Liver (tissue), 2 donors: ENCODE results near the gene ANKRD53.

Experiments used
- YY1 ChIP-seq: IDR thresholded peaks from 2 replicates; pipeline ENCODE4 v1.6.1; 2016; ENCODE audit warnings: antibody characterized with exemption, mild to moderate bottlenecking
- TF ChIP-seq, protein P1 (sequence below): fragments of 150-350 bp; IDR thresholded peaks from 2 replicates; pipeline ENCODE4 v1.5.1; 2017; ENCODE audit warnings: improper control_type of control experiment, low read depth, low read length; ENCODE audit not compliant: missing input control
- TF ChIP-seq, protein P2 (sequence below): IDR thresholded peaks from 2 replicates; pipeline ENCODE4 v1.6.1; 2016; ENCODE audit warnings: antibody characterized with exemption, mild to moderate bottlenecking
- donor health status: healthy.

DNA sequence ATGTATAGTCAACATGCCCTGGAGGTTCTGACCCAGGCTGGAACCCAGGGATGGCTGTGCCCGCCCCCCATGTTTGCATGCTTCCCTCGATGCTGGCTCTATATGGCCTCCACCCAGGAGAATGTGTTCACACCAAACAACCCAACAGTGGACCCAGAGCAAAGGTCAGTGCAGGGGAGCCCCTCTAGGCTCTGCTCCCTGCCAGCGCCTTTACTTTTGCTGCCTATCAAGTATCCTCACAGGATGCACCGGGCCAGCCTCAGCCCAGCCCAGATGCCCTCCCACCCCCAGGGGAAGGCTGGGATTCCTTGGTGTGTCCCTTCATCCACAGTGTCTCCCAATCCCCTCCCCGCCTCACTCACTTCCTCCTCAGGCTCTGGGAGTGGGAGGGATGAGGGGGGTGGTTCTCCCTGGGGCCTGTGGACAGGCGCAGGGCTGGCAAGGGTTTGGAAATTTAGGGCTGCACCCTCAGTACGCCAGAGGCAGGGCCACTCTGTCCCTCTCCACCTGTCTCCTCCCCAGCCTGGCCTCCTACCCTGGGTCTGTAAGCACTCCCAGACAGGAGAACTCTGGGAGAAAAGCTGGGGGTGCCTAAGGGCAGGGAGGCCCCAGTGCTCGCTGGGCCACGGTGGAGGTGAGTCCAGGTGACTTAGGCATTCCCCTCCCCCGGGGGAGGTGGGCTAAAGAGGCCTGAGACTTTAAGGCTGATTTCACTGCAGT, 40.4 kb upstream of the ANKRD53 start:
- TF ChIP-seq, protein P1, sequence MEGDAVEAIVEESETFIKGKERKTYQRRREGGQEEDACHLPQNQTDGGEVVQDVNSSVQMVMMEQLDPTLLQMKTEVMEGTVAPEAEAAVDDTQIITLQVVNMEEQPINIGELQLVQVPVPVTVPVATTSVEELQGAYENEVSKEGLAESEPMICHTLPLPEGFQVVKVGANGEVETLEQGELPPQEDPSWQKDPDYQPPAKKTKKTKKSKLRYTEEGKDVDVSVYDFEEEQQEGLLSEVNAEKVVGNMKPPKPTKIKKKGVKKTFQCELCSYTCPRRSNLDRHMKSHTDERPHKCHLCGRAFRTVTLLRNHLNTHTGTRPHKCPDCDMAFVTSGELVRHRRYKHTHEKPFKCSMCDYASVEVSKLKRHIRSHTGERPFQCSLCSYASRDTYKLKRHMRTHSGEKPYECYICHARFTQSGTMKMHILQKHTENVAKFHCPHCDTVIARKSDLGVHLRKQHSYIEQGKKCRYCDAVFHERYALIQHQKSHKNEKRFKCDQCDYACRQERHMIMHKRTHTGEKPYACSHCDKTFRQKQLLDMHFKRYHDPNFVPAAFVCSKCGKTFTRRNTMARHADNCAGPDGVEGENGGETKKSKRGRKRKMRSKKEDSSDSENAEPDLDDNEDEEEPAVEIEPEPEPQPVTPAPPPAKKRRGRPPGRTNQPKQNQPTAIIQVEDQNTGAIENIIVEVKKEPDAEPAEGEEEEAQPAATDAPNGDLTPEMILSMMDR: no peak
- TF ChIP-seq, protein P2, sequence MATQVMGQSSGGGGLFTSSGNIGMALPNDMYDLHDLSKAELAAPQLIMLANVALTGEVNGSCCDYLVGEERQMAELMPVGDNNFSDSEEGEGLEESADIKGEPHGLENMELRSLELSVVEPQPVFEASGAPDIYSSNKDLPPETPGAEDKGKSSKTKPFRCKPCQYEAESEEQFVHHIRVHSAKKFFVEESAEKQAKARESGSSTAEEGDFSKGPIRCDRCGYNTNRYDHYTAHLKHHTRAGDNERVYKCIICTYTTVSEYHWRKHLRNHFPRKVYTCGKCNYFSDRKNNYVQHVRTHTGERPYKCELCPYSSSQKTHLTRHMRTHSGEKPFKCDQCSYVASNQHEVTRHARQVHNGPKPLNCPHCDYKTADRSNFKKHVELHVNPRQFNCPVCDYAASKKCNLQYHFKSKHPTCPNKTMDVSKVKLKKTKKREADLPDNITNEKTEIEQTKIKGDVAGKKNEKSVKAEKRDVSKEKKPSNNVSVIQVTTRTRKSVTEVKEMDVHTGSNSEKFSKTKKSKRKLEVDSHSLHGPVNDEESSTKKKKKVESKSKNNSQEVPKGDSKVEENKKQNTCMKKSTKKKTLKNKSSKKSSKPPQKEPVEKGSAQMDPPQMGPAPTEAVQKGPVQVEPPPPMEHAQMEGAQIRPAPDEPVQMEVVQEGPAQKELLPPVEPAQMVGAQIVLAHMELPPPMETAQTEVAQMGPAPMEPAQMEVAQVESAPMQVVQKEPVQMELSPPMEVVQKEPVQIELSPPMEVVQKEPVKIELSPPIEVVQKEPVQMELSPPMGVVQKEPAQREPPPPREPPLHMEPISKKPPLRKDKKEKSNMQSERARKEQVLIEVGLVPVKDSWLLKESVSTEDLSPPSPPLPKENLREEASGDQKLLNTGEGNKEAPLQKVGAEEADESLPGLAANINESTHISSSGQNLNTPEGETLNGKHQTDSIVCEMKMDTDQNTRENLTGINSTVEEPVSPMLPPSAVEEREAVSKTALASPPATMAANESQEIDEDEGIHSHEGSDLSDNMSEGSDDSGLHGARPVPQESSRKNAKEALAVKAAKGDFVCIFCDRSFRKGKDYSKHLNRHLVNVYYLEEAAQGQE: no peak
- no peak for TF ChIP-seq YY1
